HCT116 (cell line): ENCODE data around the gene TRPM3. TPM values are rescaled to one million over a fixed set of nuclear protein-coding genes. Genes with fewer than 3 reads are reported as not detected.

Experiments used
- ATAC-seq: fragments of 200-7000 bp; cut with Tn5 transposase; 2 replicates; pipeline ENCODE4 v1.9.1; 2020; ENCODE audit warnings: mild to moderate bottlenecking, moderate library complexity
- BruUV-seq: library from RNA; stranded (reverse); fragments of 400-500 nt; replicated peaks from 2 replicates; lab custom pipeline; 2021; lab: Mats Ljungman, UMichigan
- CTCF ChIA-PET: fragments of 300-600 bp; sonication (Branson Sonifier 250); formaldehyde crosslinking; loops from one replicate; lab custom pipeline; 2021; ENCODE audit warnings: antibody characterized with exemption; lab: Charles Lee
- POLR2A ChIA-PET: fragments of 300-600, 350-600 bp; sonication (Branson Sonifier 250); formaldehyde crosslinking; loops from one replicate; lab custom pipeline; 2021; ENCODE audit warnings: antibody characterized with exemption; lab: Charles Lee
- RAD21 ChIA-PET, 2 experiments: fragments of 300-600 bp; sonication (Branson Sonifier 250); formaldehyde crosslinking; loops; one replicate each; lab custom pipeline; 2023; ENCODE audit warnings: low total read pairs in 2 of 2; ENCODE audit not compliant: uncharacterized antibody in 2 of 2, unreplicated experiment in 2 of 2, low non-redundant PET in 1 of 2; lab: Charles Lee
- DNase-seq: peaks from one replicate; pipeline ENCODE4 v3.0.0-alpha.2; 2010; ENCODE audit warnings: low read depth, low spot score
- H2AFZ ChIP-seq: fragments of 200-600 bp; shearing (Covaris generic), sonication (generic); 2 replicates; pipeline ENCODE4 v1.6.1; 2017; ENCODE audit warnings: low read depth, mixed run types, mixed read lengths, antibody characterized with exemption, low read length; ENCODE audit not compliant: poor library complexity, severe bottlenecking
- H3K27ac ChIP-seq: 2 replicates; pipeline ENCODE4 v1.5.1; 2012; ENCODE audit warnings: low read depth, low read length
- H3K27me3 ChIP-seq: fragments of 200-600 bp; sonication (generic); 2 replicates; pipeline ENCODE4 v1.6.1; 2016; ENCODE audit warnings: mixed run types, low read length, mixed read lengths; ENCODE audit not compliant: insufficient read depth
- H3K36me3 ChIP-seq, 2 experiments: fragments of 200-500 bp in 1 of 2; fragments of 200-600 bp in 1 of 2; sonication (Bioruptor generic) in 1 of 2; sonication (generic) in 1 of 2; 2 replicates each; pipeline versions ENCODE4 v1.5.1 to v1.6.1; 2014 to 2016; ENCODE audit warnings: low read length in 2 of 2, inconsistent platforms in 1 of 2, mixed read lengths in 1 of 2, mixed run types in 1 of 2; ENCODE audit not compliant: insufficient read depth in 2 of 2, control insufficient read depth in 1 of 2
- H3K4me1 ChIP-seq, 2 experiments: fragments of 200-600 bp in 1 of 2; sonication (generic) in 1 of 2; 2 replicates each; pipeline versions ENCODE4 v1.5.1 to v1.6.1; 2012 to 2017; ENCODE audit warnings: low read length in 2 of 2, inconsistent platforms in 1 of 2, mild to moderate bottlenecking in 1 of 2, mixed read lengths in 1 of 2, mixed run types in 1 of 2, moderate library complexity in 1 of 2; ENCODE audit not compliant: insufficient read depth in 2 of 2, control insufficient read depth in 1 of 2
- H3K4me2 ChIP-seq: fragments of 200-600 bp; sonication (generic); 2 replicates; pipeline ENCODE4 v1.6.1; 2017; ENCODE audit warnings: mixed run types, low read length, mixed read lengths
- H3K4me3 ChIP-seq, 2 experiments: fragments of 200-600 bp in 1 of 2; sonication (generic) in 1 of 2; replicated peaks in 1 of 2; 2 replicates each; pipeline ENCODE4 v1.5.1; 2011 to 2016; ENCODE audit warnings: low read length in 2 of 2, control low read depth in 1 of 2, low read depth in 1 of 2, mild to moderate bottlenecking in 1 of 2, mixed read lengths in 1 of 2, mixed run types in 1 of 2
- H3K79me2 ChIP-seq: fragments of 200-600 bp; sonication (generic); 2 replicates; pipeline ENCODE4 v1.6.1; 2017; ENCODE audit warnings: mild to moderate bottlenecking, mixed run types, low read length, moderate library complexity, mixed read lengths; ENCODE audit not compliant: insufficient read depth
- H3K9ac ChIP-seq: fragments of 200-600 bp; sonication (generic); 2 replicates; pipeline ENCODE4 v1.6.1; 2016; ENCODE audit warnings: low read length, mixed read lengths
- H3K9me2 ChIP-seq: fragments of 200-600 bp; sonication (generic), shearing (Covaris generic); 2 replicates; pipeline ENCODE4 v1.6.1; 2017; ENCODE audit warnings: mixed run types, mild to moderate bottlenecking, moderate library complexity; ENCODE audit not compliant: insufficient read depth
- H3K9me3 ChIP-seq, 2 experiments: fragments of 200-500 bp in 1 of 2; fragments of 200-600 bp in 1 of 2; sonication (Bioruptor generic) in 1 of 2; sonication (generic) in 1 of 2; 2 replicates each; pipeline ENCODE4 v1.6.1; 2014 to 2017; ENCODE audit warnings: low read length in 2 of 2, mixed read lengths in 2 of 2, inconsistent platforms in 1 of 2, low read depth in 1 of 2, mild to moderate bottlenecking in 1 of 2, mixed run types in 1 of 2, moderate library complexity in 1 of 2; ENCODE audit not compliant: control insufficient read depth in 1 of 2, insufficient read depth in 1 of 2
- H4K20me1 ChIP-seq: fragments of 200-600 bp; sonication (generic), shearing (Covaris generic); 2 replicates; pipeline ENCODE4 v1.6.1; 2017; ENCODE audit warnings: mixed run types, mild to moderate bottlenecking, moderate library complexity; ENCODE audit not compliant: insufficient read depth
- ATF3 ChIP-seq: IDR thresholded peaks from 2 replicates; pipeline ENCODE4 v1.6.1; 2012
- CBX3 ChIP-seq: IDR thresholded peaks from 2 replicates; pipeline ENCODE4 v1.6.1; 2012; ENCODE audit warnings: low read depth
- CEBPB ChIP-seq: IDR thresholded peaks from 2 replicates; pipeline ENCODE4 v1.6.1; 2012; ENCODE audit warnings: low read depth
- CTCF ChIP-seq, 3 experiments: fragments of 200-600 bp in 1 of 3; sonication (generic) in 1 of 3; IDR thresholded peaks in 2 of 3; conservative IDR thresholded peaks in 1 of 3; 2 replicates each; pipeline ENCODE4 v1.5.1; 2012 to 2017; ENCODE audit warnings: low read depth in 2 of 3, low read length in 2 of 3, antibody characterized with exemption in 1 of 3, borderline replicate concordance in 1 of 3, control low read depth in 1 of 3, mild to moderate bottlenecking in 1 of 3, mixed read lengths in 1 of 3, mixed run types in 1 of 3, moderate library complexity in 1 of 3; ENCODE audit not compliant: insufficient read depth in 1 of 3
- EGR1 ChIP-seq: IDR thresholded peaks from 2 replicates; pipeline ENCODE4 v1.6.1; 2012; ENCODE audit warnings: low read depth
- ELF1 ChIP-seq: IDR thresholded peaks from 2 replicates; pipeline ENCODE4 v1.6.1; 2012; ENCODE audit warnings: low read depth, borderline replicate concordance
- EZH2 ChIP-seq: fragments of 200-600 bp; sonication (generic); IDR thresholded peaks from 2 replicates; pipeline ENCODE4 v1.6.1; 2017; ENCODE audit warnings: antibody characterized with exemption, mixed run types
- EZH2phosphoT487 ChIP-seq: fragments of 200-600 bp; IDR thresholded peaks from 2 replicates; pipeline ENCODE4 v1.6.1; 2018; ENCODE audit warnings: antibody characterized with exemption, borderline replicate concordance
- FOSL1 ChIP-seq: IDR thresholded peaks from 2 replicates; pipeline ENCODE4 v1.6.1; 2012; ENCODE audit warnings: low read depth
- JUND ChIP-seq: IDR thresholded peaks from 2 replicates; pipeline ENCODE4 v1.6.1; 2012
- MAX ChIP-seq: IDR thresholded peaks from 2 replicates; pipeline ENCODE4 v1.6.1; 2012
- POLR2A ChIP-seq: IDR thresholded peaks from 2 replicates; pipeline ENCODE4 v1.7.0; 2011; ENCODE audit warnings: borderline replicate concordance; ENCODE audit not compliant: insufficient read depth, insufficient read length; ENCODE audit errors: extremely low read depth
- POLR2AphosphoS5 ChIP-seq: IDR thresholded peaks from 2 replicates; pipeline ENCODE4 v1.6.1; 2011; ENCODE audit warnings: mild to moderate bottlenecking, low read depth, low read length, moderate library complexity
- RAD21 ChIP-seq: IDR thresholded peaks from 2 replicates; pipeline ENCODE4 v1.6.1; 2012; ENCODE audit warnings: low read depth, mild to moderate bottlenecking
- REST ChIP-seq: IDR thresholded peaks from 2 replicates; pipeline ENCODE4 v1.6.1; 2012; ENCODE audit warnings: low read depth
- SIN3A ChIP-seq: IDR thresholded peaks from 2 replicates; pipeline ENCODE4 v1.6.1; 2012; ENCODE audit warnings: low read depth
- SP1 ChIP-seq: IDR thresholded peaks from 2 replicates; pipeline ENCODE4 v1.6.1; 2012; ENCODE audit warnings: low read depth
- TCF7L2 ChIP-seq: IDR thresholded peaks from 2 replicates; pipeline ENCODE4 v1.7.0; 2011; ENCODE audit warnings: borderline replicate concordance, inconsistent platforms; ENCODE audit not compliant: insufficient read depth, insufficient read length; ENCODE audit errors: extremely low read depth
- YY1 ChIP-seq: IDR thresholded peaks from 2 replicates; pipeline ENCODE4 v1.6.1; 2011; ENCODE audit warnings: low read length, low read depth, moderate library complexity, mild to moderate bottlenecking; ENCODE audit not compliant: insufficient replicate concordance; ENCODE audit errors: extremely low read depth
- ZNF274 ChIP-seq: fragments of 200-500 bp; sonication (Bioruptor generic); IDR thresholded peaks from 2 replicates; pipeline ENCODE4 v1.6.1; 2014; ENCODE audit warnings: mild to moderate bottlenecking, low read depth, low read length, inconsistent platforms
- intact Hi-C: fragments of 100-400 bp; cut with micrococcal nuclease; formaldehyde crosslinking; loops from 2 replicates; pipeline ENCODE4 v1.10.0; 2022
- total RNA-seq: library from RNA; stranded (reverse); gene quantifications from one replicate; pipeline ENCODE4 v1.2.1, GENCODE V29; 2021; ENCODE audit not compliant: unreplicated experiment

The TRPM3 gene
- total RNA-seq, 1 experiment from 2014 or later: not detected

- no peak overlapping the region for H2AFZ ChIP-seq
- intact Hi-C loops: loop anchor here (10.0 kb wide), 1 partner anchor 56 kb away; no protein-coding TSS in a partner anchor
- ChIA-PET POLR2A (no interaction called here), RAD21 (no interaction called here), CTCF (no interaction called here)
- no peak overlapping the region for H3K9ac ChIP-seq
- 0 out of 2 replicates have a peak, but pooled peaks cover 4% of the 10 kb centered on the region for H3K9me2 ChIP-seq
- no peaks in the 10 kb centered on the region for H3K4me1 ChIP-seq
- no peaks in the 10 kb centered on the region for H3K9me3 ChIP-seq
- H4K20me1 ChIP-seq: no peaks in the 10 kb centered on the region
- TF ChIP-seq EGR1 (no peak), EZH2 (no peak), CBX3 (no peak), POLR2AphosphoS5 (no peak), YY1 (no peak), ATF3 (no peak), ZNF274 (no peak), CTCF (IDR thresholded peaks at IDR 0.05 in 2 of 3, conservative IDR thresholded peaks at IDR 0.05 in 1 of 3; ENCODE audit: borderline replicate concordance in 1 of 3, insufficient read depth in 1 of 3, low read depth in 2 of 3, low read length in 2 of 3) (no peak), ELF1 (no peak), JUND (no peak), MAX (no peak), TCF7L2 (no peak), FOSL1 (no peak), RAD21 (no peak), POLR2A (no peak), EZH2phosphoT487 (no peak), SP1 (no peak), SIN3A (no peak), CEBPB (no peak), REST (no peak)
- H3K27me3 ChIP-seq: no peaks in the 10 kb centered on the region
- DNase-seq: no peak
- ATAC-seq: no peak
- no peaks in the 10 kb centered on the region for H3K79me2 ChIP-seq
- H3K4me2 ChIP-seq: no peak overlapping the region
- no peaks in the 10 kb centered on the region for H3K36me3 ChIP-seq
- BruUV-seq: no TSS peak
- H3K27ac ChIP-seq: no peak overlapping the region
- H3K4me3 ChIP-seq: no peak overlapping the region
These were observed 590.7 kb downstream of the TRPM3 start for GRCh38 chr9:70530716-70531115.
